CD14-positive monocyte (primary cell): ENCODE results near the gene SCN5A. TPM values are rescaled to one million over a fixed set of nuclear protein-coding genes. Genes with fewer than 3 reads are reported as not detected.

ENCODE experiments used
- DNase-seq, 3 donors: peaks; one replicate each; pipeline ENCODE4 v3.0.0-alpha.2; 2011 to 2022
- H2AFZ ChIP-seq: 2 replicates; pipeline ENCODE4 v1.6.0; 2012; ENCODE audit warnings: mild to moderate bottlenecking, low read depth, low read length, inconsistent platforms; ENCODE audit not compliant: insufficient read depth, poor library complexity, severe bottlenecking
- H3K27ac ChIP-seq, 2 donors: 1 replicate in 1 of 2; 2 replicates in 1 of 2; pipeline ENCODE4 v1.5.1; 2012 to 2013; ENCODE audit warnings: low read length in 2 of 2, control low read depth in 1 of 2, inconsistent platforms in 1 of 2, low read depth in 1 of 2, mild to moderate bottlenecking in 1 of 2
- H3K27me3 ChIP-seq, 2 donors: one replicate each; pipeline versions ENCODE4 v1.6.0 to v1.6.1; 2011 to 2013; ENCODE audit warnings: low read length in 2 of 2; ENCODE audit not compliant: control insufficient read depth in 2 of 2, insufficient read depth in 2 of 2
- H3K36me3 ChIP-seq, 2 donors: replicated peaks in 1 of 2; 1 replicate in 1 of 2; 2 replicates in 1 of 2; pipeline versions ENCODE4 v1.5.1 to v1.6.1; 2012 to 2013; ENCODE audit warnings: low read length in 2 of 2, control low read depth in 1 of 2, inconsistent platforms in 1 of 2, mild to moderate bottlenecking in 1 of 2; ENCODE audit not compliant: insufficient read depth in 2 of 2, control insufficient read depth in 1 of 2
- H3K4me1 ChIP-seq, 2 donors: 1 replicate in 1 of 2; 2 replicates in 1 of 2; pipeline versions ENCODE4 v1.5.1 to v1.6.1; 2012 to 2013; ENCODE audit warnings: low read length in 2 of 2, control low read depth in 1 of 2, inconsistent platforms in 1 of 2, mild to moderate bottlenecking in 1 of 2, moderate library complexity in 1 of 2; ENCODE audit not compliant: insufficient read depth in 2 of 2, control insufficient read depth in 1 of 2
- H3K4me2 ChIP-seq: replicated peaks from 2 replicates; pipeline ENCODE3; 2012; ENCODE audit warnings: low read length, moderate library complexity, mild to moderate bottlenecking; ENCODE audit not compliant: poor library complexity, severe bottlenecking; ENCODE audit errors: extremely low read depth
- H3K4me3 ChIP-seq, 3 experiments: fragments of 200-600 bp in 1 of 3; sonication (generic) in 1 of 3; replicated peaks in 1 of 3; 1 replicate in 2 of 3; 2 replicates in 1 of 3; pipeline ENCODE4 v1.5.1; 2011 to 2013; ENCODE audit warnings: low read length in 3 of 3, mild to moderate bottlenecking in 3 of 3, control low read depth in 2 of 3, low read depth in 2 of 3, inconsistent platforms in 1 of 3, moderate library complexity in 1 of 3
- H3K79me2 ChIP-seq: 2 replicates; pipeline ENCODE4 v1.6.0; 2012; ENCODE audit warnings: mild to moderate bottlenecking, control low read depth, inconsistent platforms, low read length, moderate library complexity; ENCODE audit not compliant: insufficient read depth
- H3K9ac ChIP-seq: 2 replicates; pipeline ENCODE4 v1.6.0; 2017; ENCODE audit warnings: low read length, mild to moderate bottlenecking; ENCODE audit not compliant: insufficient read depth, poor library complexity, severe bottlenecking
- H3K9me3 ChIP-seq, 2 donors: replicated peaks in 1 of 2; 1 replicate in 1 of 2; 2 replicates in 1 of 2; pipeline versions ENCODE4 v1.5.1 to v1.6.1; 2012 to 2013; ENCODE audit warnings: low read length in 2 of 2, control low read depth in 1 of 2; ENCODE audit not compliant: control insufficient read depth in 1 of 2, insufficient read depth in 1 of 2
- H4K20me1 ChIP-seq: 2 replicates; pipeline ENCODE4 v1.6.0; 2012; ENCODE audit warnings: mild to moderate bottlenecking, low read length, control low read depth, moderate library complexity; ENCODE audit not compliant: insufficient read depth
- H3K27ac Mint-ChIP-seq, 7 donors: one replicate each; pipeline ENCODE4 v1.8.0; 2020; ENCODE audit warnings: mild to moderate bottlenecking in 7 of 7, mixed read lengths in 7 of 7, moderate library complexity in 6 of 7, inconsistent platforms in 2 of 7
- H3K27me3 Mint-ChIP-seq, 3 donors: one replicate each; pipeline ENCODE4 v1.8.0; 2021 to 2022; ENCODE audit warnings: low read depth in 3 of 3, mild to moderate bottlenecking in 3 of 3, mixed read lengths in 3 of 3, moderate library complexity in 3 of 3, inconsistent platforms in 1 of 3
- H3K36me3 Mint-ChIP-seq, 2 donors: one replicate each; pipeline ENCODE4 v1.8.0; 2020; ENCODE audit warnings: mixed read lengths in 2 of 2, inconsistent platforms in 1 of 2, mild to moderate bottlenecking in 1 of 2
- H3K4me1 Mint-ChIP-seq: one replicate; pipeline ENCODE4 v1.8.0; 2020; ENCODE audit warnings: mild to moderate bottlenecking, mixed read lengths
- H3K4me3 Mint-ChIP-seq, 2 donors: one replicate each; pipeline ENCODE4 v1.8.0; 2020; ENCODE audit warnings: mild to moderate bottlenecking in 2 of 2, mixed read lengths in 2 of 2, moderate library complexity in 1 of 2
- H3K9me3 Mint-ChIP-seq, 7 donors: one replicate each; pipeline ENCODE4 v1.8.0; 2020 to 2022; ENCODE audit warnings: mixed read lengths in 7 of 7, mild to moderate bottlenecking in 6 of 7, moderate library complexity in 6 of 7, inconsistent platforms in 2 of 7
- WGBS: methylation state at CpG from one replicate; pipeline ENCODE4 v1.1.5; 2013; ENCODE audit warnings: missing lambda C conversion rate; ENCODE audit not compliant: insufficient coverage; 5-methylcytosine and 5-hydroxymethylcytosine counted together
- intact Hi-C, 2 donors: fragments of 100-400 bp; cut with micrococcal nuclease; formaldehyde crosslinking; loops; one replicate each; pipeline versions ENCODE4 v1.15.0 to v1.15.1; 2023
- polyA plus RNA-seq, 3 donors: library from polyadenylated mRNA; depleted of rRNA in 1 of 3; unstranded in 2 of 3; stranded (reverse) in 1 of 3; fragments of 300-500 nt in 2 of 3; fragments of >200 nt in 1 of 3; fragmentation: Illumina TruSeq in 2 of 3; gene quantifications; 1 replicate in 2 of 3; 2 replicates in 1 of 3; pipeline ENCODE4 v1.2.3, GENCODE V29; 2012 to 2021
- TF ChIP-seq, protein P1 (sequence below): fragments of 200-600 bp; IDR thresholded peaks from one replicate; pipeline ENCODE4 v1.8.0; 2022; ENCODE audit warnings: antibody characterized with exemption, mild to moderate bottlenecking

SCN5A gene
- polyA plus RNA-seq, 3 donors = not detected

DNA sequence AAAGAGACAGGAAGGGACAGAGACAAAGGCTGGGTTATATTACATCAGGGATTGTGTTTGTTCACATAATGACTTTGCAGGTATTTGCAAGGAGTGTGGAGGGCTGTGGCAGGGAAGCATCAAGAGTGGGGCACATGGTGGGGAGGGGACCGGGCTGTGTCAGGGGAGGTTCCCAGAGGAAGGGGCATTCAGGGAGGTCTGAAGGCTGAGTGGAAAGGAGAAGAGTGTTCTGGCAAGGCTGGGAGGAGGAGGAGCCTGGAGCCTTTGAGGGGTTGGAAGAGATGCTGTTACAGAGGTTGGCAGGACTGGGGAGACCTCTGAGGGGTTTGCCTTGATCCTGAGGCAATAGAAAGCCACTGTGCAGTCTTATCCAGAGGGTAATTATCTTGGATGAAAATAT, 103.9 kb downstream of the SCN5A start:
- no peaks in the 10 kb centered on the region for H3K36me3 Mint-ChIP-seq
- 100% methylated on average over 1 of the region's 1 CpG for WGBS
- no peaks in the 10 kb centered on the region for H3K4me1 Mint-ChIP-seq
- H3K27ac Mint-ChIP-seq = peak overlapping the region in 1 of 7 donors; percentile 51
- TF ChIP-seq, protein P1, sequence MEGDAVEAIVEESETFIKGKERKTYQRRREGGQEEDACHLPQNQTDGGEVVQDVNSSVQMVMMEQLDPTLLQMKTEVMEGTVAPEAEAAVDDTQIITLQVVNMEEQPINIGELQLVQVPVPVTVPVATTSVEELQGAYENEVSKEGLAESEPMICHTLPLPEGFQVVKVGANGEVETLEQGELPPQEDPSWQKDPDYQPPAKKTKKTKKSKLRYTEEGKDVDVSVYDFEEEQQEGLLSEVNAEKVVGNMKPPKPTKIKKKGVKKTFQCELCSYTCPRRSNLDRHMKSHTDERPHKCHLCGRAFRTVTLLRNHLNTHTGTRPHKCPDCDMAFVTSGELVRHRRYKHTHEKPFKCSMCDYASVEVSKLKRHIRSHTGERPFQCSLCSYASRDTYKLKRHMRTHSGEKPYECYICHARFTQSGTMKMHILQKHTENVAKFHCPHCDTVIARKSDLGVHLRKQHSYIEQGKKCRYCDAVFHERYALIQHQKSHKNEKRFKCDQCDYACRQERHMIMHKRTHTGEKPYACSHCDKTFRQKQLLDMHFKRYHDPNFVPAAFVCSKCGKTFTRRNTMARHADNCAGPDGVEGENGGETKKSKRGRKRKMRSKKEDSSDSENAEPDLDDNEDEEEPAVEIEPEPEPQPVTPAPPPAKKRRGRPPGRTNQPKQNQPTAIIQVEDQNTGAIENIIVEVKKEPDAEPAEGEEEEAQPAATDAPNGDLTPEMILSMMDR = no peak
- H3K4me3 Mint-ChIP-seq = no peak overlapping the region
- no peaks in the 10 kb centered on the region for H3K36me3 ChIP-seq
- peaks cover 0 to 3% (median 0%) of the 10 kb centered on the region in 7 donors for H3K9me3 Mint-ChIP-seq
- no peak overlapping the region for H3K9ac ChIP-seq
- H4K20me1 ChIP-seq = no peaks in the 10 kb centered on the region
- no peaks in the 10 kb centered on the region for H3K9me3 ChIP-seq
- H3K27ac ChIP-seq = no peak overlapping the region
- H3K4me1 ChIP-seq = no peaks in the 10 kb centered on the region
- no peak for DNase-seq
- no peak overlapping the region for H2AFZ ChIP-seq
- intact Hi-C loops = no loop called here
- no peak overlapping the region for H3K4me2 ChIP-seq
- H3K79me2 ChIP-seq = no peaks in the 10 kb centered on the region
- H3K4me3 ChIP-seq = no peak overlapping the region
- no peaks in the 10 kb centered on the region for H3K27me3 ChIP-seq
- H3K27me3 Mint-ChIP-seq = peaks cover 3 to 12% (median 9%) of the 10 kb centered on the region in 3 donors

DNA sequence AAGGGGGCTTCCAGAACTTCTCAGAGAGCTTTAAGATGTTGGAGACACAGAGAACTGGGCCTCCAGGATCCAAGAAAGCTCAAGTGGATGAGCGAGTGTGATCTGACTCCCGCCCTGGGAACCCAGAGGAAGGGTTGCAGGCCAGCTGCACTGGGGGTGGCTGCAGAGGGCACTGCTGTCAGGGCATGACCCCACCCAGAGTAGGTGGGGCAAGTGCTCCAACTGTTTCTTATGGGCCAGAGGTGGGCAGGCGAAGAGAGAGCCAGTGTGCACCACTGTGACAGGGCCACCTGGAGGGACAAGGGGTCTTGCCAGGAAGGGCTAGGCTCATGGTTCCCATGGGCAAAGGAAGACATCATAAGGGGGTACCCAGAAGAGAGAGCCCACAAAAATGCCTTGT, 104.6 kb downstream of the SCN5A start:
- DNase-seq = no peak
- H3K4me1 Mint-ChIP-seq = no peaks in the 10 kb centered on the region
- no peak overlapping the region for H3K27ac ChIP-seq
- H3K4me2 ChIP-seq = no peak overlapping the region
- peaks cover 0 to 2% (median 0%) of the 10 kb centered on the region in 7 donors for H3K9me3 Mint-ChIP-seq
- H3K9ac ChIP-seq = no peak overlapping the region
- 95% methylated on average over 3 of the region's 3 CpGs for WGBS
- no peak overlapping the region for H2AFZ ChIP-seq
- H3K27me3 Mint-ChIP-seq = peaks cover 3 to 10% (median 9%) of the 10 kb centered on the region in 3 donors
- no peak overlapping the region for H3K4me3 ChIP-seq
- no peaks in the 10 kb centered on the region for H3K9me3 ChIP-seq
- H3K36me3 ChIP-seq = no peaks in the 10 kb centered on the region
- no peaks in the 10 kb centered on the region for H3K36me3 Mint-ChIP-seq
- H3K27me3 ChIP-seq = no peaks in the 10 kb centered on the region
- H4K20me1 ChIP-seq = no peaks in the 10 kb centered on the region
- no peak overlapping the region for H3K27ac Mint-ChIP-seq
- H3K4me3 Mint-ChIP-seq = no peak overlapping the region
- intact Hi-C loops = no loop called here
- no peaks in the 10 kb centered on the region for H3K4me1 ChIP-seq
- H3K79me2 ChIP-seq = no peaks in the 10 kb centered on the region
- TF ChIP-seq, protein P1 = no peak
